Kidney epithelial cell (primary cell): ENCODE results near the gene KLF11. TPM values are rescaled to one million over a fixed set of nuclear protein-coding genes. Genes with fewer than 3 reads are reported as not detected.

Source experiments
- DNase-seq: peaks from one replicate; pipeline ENCODE4 v3.0.0-alpha.2; 2010; ENCODE audit warnings: low read depth
- H3K27me3 ChIP-seq: 2 replicates; pipeline ENCODE4 v1.6.0; 2011; ENCODE audit warnings: low read length; ENCODE audit not compliant: control insufficient read depth, insufficient read depth
- H3K36me3 ChIP-seq: 2 replicates; pipeline ENCODE4 v1.5.1; 2011; ENCODE audit warnings: low read length; ENCODE audit not compliant: control insufficient read depth, insufficient read depth
- H3K4me3 ChIP-seq: 2 replicates; pipeline ENCODE4 v1.5.1; 2011; ENCODE audit warnings: low read depth, mild to moderate bottlenecking, control low read depth, low read length
- total RNA-seq: library from RNA; depleted of rRNA; stranded (reverse); fragments of >200 nt; gene quantifications from 2 replicates; pipeline ENCODE4 v1.2.3, GENCODE V29; 2015
- TF ChIP-seq, protein P1 (sequence below): IDR thresholded peaks from 2 replicates; pipeline ENCODE4 v1.5.1; 2011; ENCODE audit warnings: mild to moderate bottlenecking, moderate library complexity, low read length, control low read depth, inconsistent platforms; ENCODE audit not compliant: insufficient read depth, poor library complexity, severe bottlenecking

KLF11 gene
- total RNA-seq, 1 donor from 2014 or later: 15.4 TPM

DNA sequence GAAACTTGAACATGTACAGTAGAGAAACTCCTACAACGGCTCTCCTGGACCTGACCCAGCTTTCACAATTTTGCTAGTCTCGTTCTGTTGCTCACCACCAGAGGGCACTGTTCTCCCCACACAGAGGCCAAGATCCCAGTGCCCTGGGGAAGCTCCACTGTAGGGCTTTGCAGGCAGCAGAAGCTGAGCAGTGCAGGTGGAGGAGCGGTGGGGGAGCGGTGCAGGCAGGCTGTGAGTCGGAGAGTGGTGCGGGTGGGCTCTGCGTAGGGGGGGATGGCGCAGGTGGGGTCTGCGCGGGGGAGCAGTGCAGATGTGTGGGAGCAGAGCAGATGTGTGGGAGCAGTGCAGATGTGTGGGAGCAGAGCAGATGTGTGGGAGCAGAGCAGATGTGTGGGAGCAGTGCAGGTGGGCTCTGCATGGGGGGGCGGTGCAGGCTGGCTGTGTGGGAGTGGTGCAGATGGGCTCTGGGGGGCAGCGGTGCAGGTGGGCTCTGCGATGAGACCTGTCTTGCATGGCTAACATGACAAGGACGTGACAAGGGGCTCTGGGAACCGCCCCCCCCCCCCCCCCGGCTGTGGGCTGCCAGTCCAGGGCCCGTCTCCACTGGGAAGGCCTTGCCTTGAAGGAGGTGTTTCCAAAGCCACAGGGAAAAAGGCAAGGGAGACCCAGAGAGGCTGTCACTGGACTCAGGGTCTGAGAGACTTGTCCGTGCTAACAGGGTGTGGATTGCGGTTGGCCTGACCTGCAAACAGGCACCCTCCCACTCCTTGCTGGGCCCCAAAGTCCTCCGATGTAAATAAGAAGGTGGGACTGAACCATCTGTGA is 29.5 kb downstream of the KLF11 start:
- Histone ChIP-seq H3K27me3 (peaks cover 7% of the 10 kb centered on the region), H3K4me3 (no peak overlapping the region), H3K36me3 (no peaks in the 10 kb centered on the region)
- TF ChIP-seq, protein P1, sequence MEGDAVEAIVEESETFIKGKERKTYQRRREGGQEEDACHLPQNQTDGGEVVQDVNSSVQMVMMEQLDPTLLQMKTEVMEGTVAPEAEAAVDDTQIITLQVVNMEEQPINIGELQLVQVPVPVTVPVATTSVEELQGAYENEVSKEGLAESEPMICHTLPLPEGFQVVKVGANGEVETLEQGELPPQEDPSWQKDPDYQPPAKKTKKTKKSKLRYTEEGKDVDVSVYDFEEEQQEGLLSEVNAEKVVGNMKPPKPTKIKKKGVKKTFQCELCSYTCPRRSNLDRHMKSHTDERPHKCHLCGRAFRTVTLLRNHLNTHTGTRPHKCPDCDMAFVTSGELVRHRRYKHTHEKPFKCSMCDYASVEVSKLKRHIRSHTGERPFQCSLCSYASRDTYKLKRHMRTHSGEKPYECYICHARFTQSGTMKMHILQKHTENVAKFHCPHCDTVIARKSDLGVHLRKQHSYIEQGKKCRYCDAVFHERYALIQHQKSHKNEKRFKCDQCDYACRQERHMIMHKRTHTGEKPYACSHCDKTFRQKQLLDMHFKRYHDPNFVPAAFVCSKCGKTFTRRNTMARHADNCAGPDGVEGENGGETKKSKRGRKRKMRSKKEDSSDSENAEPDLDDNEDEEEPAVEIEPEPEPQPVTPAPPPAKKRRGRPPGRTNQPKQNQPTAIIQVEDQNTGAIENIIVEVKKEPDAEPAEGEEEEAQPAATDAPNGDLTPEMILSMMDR: peak; percentile 88
- no peak for DNase-seq

DNA sequence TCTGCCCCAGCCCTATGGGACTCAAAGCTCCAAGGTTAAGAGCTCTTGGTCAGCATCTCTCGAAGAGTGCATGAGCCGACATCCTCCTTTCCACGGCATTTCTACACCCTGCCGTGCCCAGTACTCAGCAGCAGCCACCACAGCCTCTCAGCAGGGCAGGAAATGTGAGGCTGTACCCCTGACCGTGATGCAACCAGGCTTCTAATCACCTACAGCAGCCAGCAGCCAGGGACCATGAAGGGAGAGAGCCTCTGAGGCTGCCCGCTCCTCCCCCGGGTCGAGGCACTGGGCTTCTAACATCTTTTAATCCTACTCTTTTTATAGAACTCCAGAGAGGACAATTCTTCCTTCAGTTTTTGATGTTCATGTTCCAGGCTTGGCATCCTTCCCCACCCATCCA is 30.4 kb downstream of the KLF11 start:
- H3K4me3 ChIP-seq: no peak overlapping the region
- DNase-seq: no peak
- H3K27me3 ChIP-seq: peaks cover 7% of the 10 kb centered on the region
- H3K36me3 ChIP-seq: no peaks in the 10 kb centered on the region
- TF ChIP-seq, protein P1: no peak

DNA sequence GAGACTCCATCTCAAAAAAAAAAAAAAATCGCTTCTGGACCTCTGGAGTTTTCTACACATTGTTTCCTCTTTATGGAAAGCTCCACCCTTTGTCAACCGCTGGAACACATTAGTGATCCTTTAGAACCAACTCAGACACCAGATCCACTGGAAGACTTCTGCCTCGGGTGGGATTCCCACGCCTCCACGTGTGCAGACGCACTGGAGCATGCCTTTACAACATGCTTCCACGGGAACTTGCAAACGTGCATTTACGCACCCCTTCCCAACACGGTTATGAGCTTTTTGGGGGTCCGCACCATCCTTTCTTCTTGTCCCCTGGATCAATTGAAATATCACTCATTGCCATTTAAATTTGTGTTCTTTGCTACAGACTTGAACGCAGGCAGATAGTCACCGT is 31.8 kb downstream of the KLF11 start:
- H3K4me3 ChIP-seq: no peak overlapping the region
- peaks cover 7% of the 10 kb centered on the region for H3K27me3 ChIP-seq
- TF ChIP-seq, protein P1: no peak
- H3K36me3 ChIP-seq: no peaks in the 10 kb centered on the region
- DNase-seq: no peak

DNA sequence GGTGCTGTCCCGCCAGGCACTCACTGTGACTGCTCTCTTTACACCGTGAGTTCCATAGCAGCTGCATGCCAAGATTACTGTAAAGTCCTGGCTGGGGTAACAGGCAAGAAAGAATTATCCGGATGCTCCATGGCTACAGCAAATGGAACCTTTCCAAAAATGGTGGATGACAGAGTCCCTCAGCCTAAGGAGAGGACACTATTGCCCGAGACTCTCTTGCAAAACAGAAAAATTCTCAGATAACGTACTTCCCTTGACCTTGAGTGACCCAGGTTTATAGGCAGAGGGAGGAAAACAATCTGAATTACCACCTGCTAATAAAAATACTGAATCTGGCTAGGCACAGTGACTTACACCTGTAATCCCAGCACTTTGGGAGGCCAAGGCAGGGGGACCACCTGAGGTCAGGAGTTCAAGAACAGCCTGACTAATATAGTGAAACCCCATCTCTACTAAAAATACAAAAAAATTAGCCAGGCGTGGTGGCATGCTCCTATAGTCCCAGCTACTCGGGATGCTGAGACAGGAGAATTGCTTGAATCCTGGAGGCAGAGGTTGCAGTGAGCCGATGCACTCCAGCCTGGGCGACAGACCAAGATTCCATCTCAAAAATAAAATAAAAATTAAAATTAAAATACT is 32.3 kb downstream of the KLF11 start:
- DNase-seq: no peak
- TF ChIP-seq, protein P1: no peak
- H3K36me3 ChIP-seq: no peaks in the 10 kb centered on the region
- H3K4me3 ChIP-seq: no peak overlapping the region
- peaks cover 11% of the 10 kb centered on the region for H3K27me3 ChIP-seq

DNA sequence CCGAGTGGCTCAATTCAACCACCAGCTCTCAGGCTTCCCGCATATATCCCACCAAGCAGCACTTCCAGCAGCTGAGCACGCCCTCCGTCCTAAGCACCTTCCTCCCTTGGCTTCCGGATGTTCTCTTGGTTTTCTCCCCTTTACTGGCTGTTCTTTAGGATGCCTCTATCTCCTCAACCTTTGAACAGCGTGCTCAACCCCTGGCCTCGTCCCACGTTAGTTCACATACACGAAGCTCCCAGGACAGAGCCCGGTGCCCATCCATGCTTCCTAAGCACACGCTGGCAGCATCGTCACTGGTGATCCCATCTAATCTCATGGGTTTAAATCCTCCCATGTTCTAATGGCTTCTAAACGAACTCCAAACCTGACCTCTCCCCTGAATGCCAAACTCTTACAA is 33.2 kb downstream of the KLF11 start:
- no peaks in the 10 kb centered on the region for H3K36me3 ChIP-seq
- DNase-seq: no peak
- peaks cover 11% of the 10 kb centered on the region for H3K27me3 ChIP-seq
- TF ChIP-seq, protein P1: no peak
- H3K4me3 ChIP-seq: no peak overlapping the region
